Thyroid gland (tissue), 4 donors: Measurements from ENCODE around the gene NCKAP5. TPM values are rescaled to one million over a fixed set of nuclear protein-coding genes. Genes with fewer than 3 reads are reported as not detected.

Experiments
- DNase-seq, 2 donors: peaks; one replicate each; pipeline ENCODE4 v3.0.0-alpha.2; 2019
- H3K27ac ChIP-seq, 3 donors: fragments of 200-600 bp; sonication (generic); 1 replicate in 2 of 3; 2 replicates in 1 of 3; pipeline ENCODE4 v1.5.1; 2016 to 2019; ENCODE audit warnings: mild to moderate bottlenecking in 1 of 3, moderate library complexity in 1 of 3
- H3K27me3 ChIP-seq: fragments of 200-600 bp; sonication (generic); one replicate; pipeline ENCODE4 v1.5.1; 2019
- H3K36me3 ChIP-seq, 2 donors: fragments of 200-600 bp; sonication (generic); one replicate each; pipeline ENCODE4 v1.5.1; 2016 to 2019
- H3K4me1 ChIP-seq, 2 donors: fragments of 200-600 bp; sonication (generic); one replicate each; pipeline ENCODE4 v1.5.1; 2017 to 2019
- H3K4me3 ChIP-seq, 3 donors: fragments of 200-600 bp; sonication (generic); replicated peaks in 1 of 3; 1 replicate in 2 of 3; 2 replicates in 1 of 3; pipeline ENCODE4 v1.5.1; 2016; ENCODE audit warnings: mild to moderate bottlenecking in 1 of 3
- H3K9me3 ChIP-seq: fragments of 200-600 bp; sonication (generic); one replicate; pipeline ENCODE4 v1.5.1; 2017
- POLR2A ChIP-seq, 2 donors: fragments of 450-650 bp; IDR thresholded peaks; one replicate each; pipeline ENCODE4 v1.6.1; 2017; ENCODE audit warnings: antibody characterized with exemption in 2 of 2, mild to moderate bottlenecking in 2 of 2, moderate library complexity in 1 of 2
- WGBS, 2 donors: methylation state at CpG; one replicate each; pipeline ENCODE4 v1.1.5; 2017; 5-methylcytosine and 5-hydroxymethylcytosine counted together
- intact Hi-C: fragments of 100-400 bp; cut with DNase I; formaldehyde crosslinking; loops from one replicate; pipeline ENCODE4 v1.15.1; 2023
- total RNA-seq, 4 donors: library from RNA; depleted of rRNA; stranded (reverse); fragments of >200 nt; gene quantifications; one replicate each; pipeline ENCODE4 v1.2.3, GENCODE V29; 2016
- TF ChIP-seq, protein P1 (sequence below), 6 experiments: fragments of 200-600 bp in 3 of 6; fragments of 450-650 bp in 3 of 6; sonication (generic) in 3 of 6; IDR thresholded peaks; one replicate each; pipeline ENCODE4 v1.5.1; 2016 to 2019; ENCODE audit warnings: antibody characterized with exemption in 6 of 6, mild to moderate bottlenecking in 2 of 6, inconsistent platforms in 1 of 6, moderate library complexity in 1 of 6

Gene NCKAP5
- total RNA-seq, 4 donors from 2014 or later = 0.45 to 1.2 (median 0.76) TPM

DNA sequence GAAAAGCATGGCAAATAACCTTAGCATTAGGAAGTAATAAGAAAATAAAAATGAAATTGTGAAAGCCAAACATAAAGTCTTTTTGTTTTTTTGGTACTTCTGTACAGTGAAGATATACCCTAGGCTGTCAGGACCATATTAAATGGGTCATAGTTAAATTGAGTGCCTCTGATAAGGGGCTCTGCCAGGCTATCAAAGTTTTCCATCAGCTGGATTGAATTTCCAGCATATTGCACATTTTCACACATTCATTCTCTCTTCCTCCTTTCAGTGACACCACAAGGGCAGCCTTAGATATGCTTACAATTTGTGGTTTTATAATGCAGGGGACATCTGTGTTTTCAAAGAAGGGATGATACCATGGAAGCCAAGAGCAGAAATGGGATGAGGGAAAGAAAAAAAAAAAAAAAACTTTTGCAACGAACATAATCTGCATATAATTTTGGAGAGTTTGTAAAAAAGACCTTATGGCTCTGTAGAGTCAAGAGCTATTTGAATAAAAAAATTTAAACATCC lies 789.0 kb downstream of the NCKAP5 start:
- Histone ChIP-seq H3K9me3 (no peaks in the 10 kb centered on the region), H3K27ac (no peak overlapping the region), H3K27me3 (no peaks in the 10 kb centered on the region), H3K4me1 (no peaks in the 10 kb centered on the region), H3K4me3 (no peak overlapping the region), H3K36me3 (no peaks in the 10 kb centered on the region)
- TF ChIP-seq, protein P1, sequence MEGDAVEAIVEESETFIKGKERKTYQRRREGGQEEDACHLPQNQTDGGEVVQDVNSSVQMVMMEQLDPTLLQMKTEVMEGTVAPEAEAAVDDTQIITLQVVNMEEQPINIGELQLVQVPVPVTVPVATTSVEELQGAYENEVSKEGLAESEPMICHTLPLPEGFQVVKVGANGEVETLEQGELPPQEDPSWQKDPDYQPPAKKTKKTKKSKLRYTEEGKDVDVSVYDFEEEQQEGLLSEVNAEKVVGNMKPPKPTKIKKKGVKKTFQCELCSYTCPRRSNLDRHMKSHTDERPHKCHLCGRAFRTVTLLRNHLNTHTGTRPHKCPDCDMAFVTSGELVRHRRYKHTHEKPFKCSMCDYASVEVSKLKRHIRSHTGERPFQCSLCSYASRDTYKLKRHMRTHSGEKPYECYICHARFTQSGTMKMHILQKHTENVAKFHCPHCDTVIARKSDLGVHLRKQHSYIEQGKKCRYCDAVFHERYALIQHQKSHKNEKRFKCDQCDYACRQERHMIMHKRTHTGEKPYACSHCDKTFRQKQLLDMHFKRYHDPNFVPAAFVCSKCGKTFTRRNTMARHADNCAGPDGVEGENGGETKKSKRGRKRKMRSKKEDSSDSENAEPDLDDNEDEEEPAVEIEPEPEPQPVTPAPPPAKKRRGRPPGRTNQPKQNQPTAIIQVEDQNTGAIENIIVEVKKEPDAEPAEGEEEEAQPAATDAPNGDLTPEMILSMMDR (IDR thresholded peaks at IDR 0.05) = no peak
- no peak for TF ChIP-seq POLR2A (IDR thresholded peaks at IDR 0.05)
- no peak for DNase-seq
- WGBS, 2 donors = 66 to 70% methylated on average over 1 of the region's 1 CpG
- intact Hi-C loops = no loop called here

DNA sequence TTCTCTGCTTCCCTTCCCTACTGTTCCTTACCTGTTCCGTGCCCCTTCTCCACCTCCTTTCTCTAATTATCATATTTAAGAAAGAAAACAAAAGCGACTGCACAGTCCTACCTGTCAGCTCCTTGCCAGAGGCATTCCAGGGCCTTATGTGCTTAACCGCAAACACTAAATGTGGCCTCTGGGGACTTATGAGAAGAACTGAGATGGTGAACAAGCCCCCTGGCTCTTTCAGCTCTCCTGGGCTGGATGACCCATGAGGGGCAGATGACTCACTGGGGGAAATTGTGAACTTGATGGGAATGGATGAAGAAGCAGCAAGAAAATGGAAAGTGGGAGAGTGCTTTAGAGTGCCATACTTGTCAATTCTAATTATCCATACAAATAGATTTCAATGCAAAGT lies 792.0 kb downstream of the NCKAP5 start:
- Histone ChIP-seq H3K27me3 (no peaks in the 10 kb centered on the region), H3K4me3 (no peak overlapping the region), H3K27ac (no peak overlapping the region), H3K36me3 (no peaks in the 10 kb centered on the region), H3K4me1 (no peaks in the 10 kb centered on the region), H3K9me3 (no peaks in the 10 kb centered on the region)
- intact Hi-C loops = no loop called here
- no peak for DNase-seq
- WGBS, 2 donors = 84 to 87% methylated on average over 3 of the region's 3 CpGs
- no peak for TF ChIP-seq POLR2A (IDR thresholded peaks at IDR 0.05)
- TF ChIP-seq, protein P1 (IDR thresholded peaks at IDR 0.05) = no peak

DNA sequence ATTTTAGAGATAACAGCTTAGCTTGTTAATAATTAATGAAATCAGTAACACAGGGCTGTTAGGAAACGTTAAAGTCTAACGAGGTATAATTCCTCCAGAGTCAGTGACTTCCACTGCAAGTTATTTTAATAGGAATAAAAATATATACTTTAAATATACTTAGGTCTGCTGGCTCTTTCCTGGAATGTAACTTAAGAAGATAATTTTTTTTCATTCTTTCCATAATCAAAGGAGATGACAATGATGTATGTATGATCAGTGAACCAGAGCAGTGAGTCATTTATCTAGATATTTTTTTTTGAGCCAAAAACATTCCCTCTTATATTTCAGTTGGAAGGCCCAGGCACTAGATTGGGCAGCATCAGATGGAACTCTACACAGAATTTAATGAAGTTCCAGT lies 794.1 kb downstream of the NCKAP5 start:
- DNase-seq = no peak
- H3K4me3 ChIP-seq = no peak overlapping the region
- WGBS, 2 donors = 80 to 81% methylated on average over 2 of the region's 2 CpGs
- no peaks in the 10 kb centered on the region for H3K36me3 ChIP-seq
- TF ChIP-seq POLR2A (IDR thresholded peaks at IDR 0.05) = no peak
- no peaks in the 10 kb centered on the region for H3K4me1 ChIP-seq
- H3K9me3 ChIP-seq = no peaks in the 10 kb centered on the region
- no peak overlapping the region for H3K27ac ChIP-seq
- intact Hi-C loops = no loop called here
- H3K27me3 ChIP-seq = no peaks in the 10 kb centered on the region

DNA sequence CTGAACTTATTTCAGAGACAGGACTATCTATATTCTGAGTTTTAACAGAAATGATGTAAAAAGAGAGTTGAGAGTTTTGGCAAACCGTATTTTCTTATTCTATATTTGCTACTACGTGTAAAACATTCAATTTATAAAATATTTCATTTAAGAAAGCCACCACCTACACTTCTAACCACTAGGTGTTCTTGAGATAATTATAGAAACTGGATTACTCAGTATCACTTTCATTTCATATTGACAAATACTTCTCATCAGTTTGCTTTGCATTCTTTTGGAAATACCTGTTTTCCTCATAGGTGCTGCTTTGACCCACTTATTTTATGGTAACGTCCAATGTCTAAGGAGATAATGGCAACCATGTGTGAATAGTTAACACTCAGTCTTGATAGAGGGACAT lies 794.9 kb downstream of the NCKAP5 start:
- TF ChIP-seq, protein P1 (IDR thresholded peaks at IDR 0.05) = no peak
- TF ChIP-seq POLR2A (IDR thresholded peaks at IDR 0.05) = no peak
- 88 to 90% methylated on average over 3 of the region's 3 CpGs for WGBS, 2 donors
- Histone ChIP-seq H3K27me3 (no peaks in the 10 kb centered on the region), H3K4me1 (no peaks in the 10 kb centered on the region), H3K36me3 (no peaks in the 10 kb centered on the region), H3K27ac (no peak overlapping the region), H3K4me3 (no peak overlapping the region), H3K9me3 (no peaks in the 10 kb centered on the region)
- DNase-seq = no peak
- intact Hi-C loops = no loop called here

DNA sequence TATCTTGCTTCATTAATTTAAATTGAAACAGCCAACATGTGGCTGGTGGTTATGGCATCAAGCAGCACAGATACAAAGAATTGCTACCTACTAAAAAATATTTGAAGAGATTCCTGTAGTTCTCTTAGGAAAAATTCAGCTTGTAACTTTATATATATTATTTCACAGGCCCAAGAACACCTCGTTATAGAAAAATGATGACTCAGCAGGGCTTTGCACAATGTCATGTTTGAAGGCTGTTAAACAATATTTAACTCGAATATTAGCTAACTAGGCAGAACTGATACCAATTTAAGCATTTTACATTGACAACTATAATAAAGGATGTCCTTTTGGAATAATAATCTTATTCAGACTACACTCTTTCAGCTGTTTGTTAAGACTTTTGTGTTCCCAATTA lies 795.9 kb downstream of the NCKAP5 start:
- H3K4me1 ChIP-seq = no peaks in the 10 kb centered on the region
- H3K27me3 ChIP-seq = no peaks in the 10 kb centered on the region
- H3K9me3 ChIP-seq = no peaks in the 10 kb centered on the region
- DNase-seq = no peak
- no peaks in the 10 kb centered on the region for H3K36me3 ChIP-seq
- H3K4me3 ChIP-seq = no peak overlapping the region
- TF ChIP-seq, protein P1 (IDR thresholded peaks at IDR 0.05) = no peak
- no peak for TF ChIP-seq POLR2A (IDR thresholded peaks at IDR 0.05)
- intact Hi-C loops = no loop called here
- H3K27ac ChIP-seq = no peak overlapping the region
- 84 to 85% methylated on average over 2 of the region's 2 CpGs for WGBS, 2 donors

DNA sequence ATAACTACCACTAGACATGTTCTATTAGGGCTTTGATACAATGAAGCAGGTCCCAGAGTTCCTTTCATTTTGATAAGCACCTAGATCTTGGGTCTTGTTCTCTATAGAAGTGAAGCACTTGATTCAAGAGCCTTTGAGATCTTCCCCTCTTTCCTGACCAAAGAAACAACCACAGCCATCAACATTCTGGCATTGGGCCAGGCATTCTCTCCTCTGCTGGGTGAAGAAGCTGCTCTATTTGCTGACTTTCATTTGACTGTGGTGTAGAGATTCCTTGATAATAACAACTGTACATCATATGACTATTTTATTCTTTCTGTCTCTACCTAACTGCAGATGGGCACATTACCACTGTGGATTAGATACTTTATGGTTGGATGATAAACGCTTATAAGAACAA lies 801.7 kb downstream of the NCKAP5 start:
- Histone ChIP-seq H3K36me3 (no peaks in the 10 kb centered on the region), H3K9me3 (no peaks in the 10 kb centered on the region), H3K27ac (no peak overlapping the region), H3K4me3 (no peak overlapping the region), H3K4me1 (no peaks in the 10 kb centered on the region), H3K27me3 (no peaks in the 10 kb centered on the region)
- WGBS, 2 donors = 78 to 91% methylated on average over 1 of the region's 1 CpG
- intact Hi-C loops = no loop called here
- TF ChIP-seq, protein P1 (IDR thresholded peaks at IDR 0.05) = no peak
- TF ChIP-seq POLR2A (IDR thresholded peaks at IDR 0.05) = no peak
- DNase-seq = peak; percentile 18 to 20
